ENCODE measurements around the gene STX1A. TPM values are rescaled to one million over a fixed set of nuclear protein-coding genes. Genes with fewer than 3 reads are reported as not detected.
"Not testable (repeated sequence)": the region's sequence is repeated elsewhere in the genome, so short reads cannot be mapped to it uniquely, and the experiment has no call there.

STX1A gene
- total RNA-seq, 2 experiments from 2014 or later: 23.7 to 24.1 TPM

GRCh38 chr7:73688288-73688687, 31.2 kb downstream of the STX1A start:
- H3K4me3 Mint-ChIP-seq: no peak overlapping the region
- peak overlapping the region; percentile 26 for H3K27ac Mint-ChIP-seq
- H3K27me3 Mint-ChIP-seq (ENCODE audit: low read depth): no peaks in the 10 kb centered on the region
- intact Hi-C loops (cut with micrococcal nuclease): loop anchor here (10.0 kb wide), 1 partner anchor 253 kb away; the partner anchor contains the start of gene FZD9
- DNase-seq: no peak
- CTCF ChIA-PET: interaction anchor here (1.7 kb wide), 1 partner anchor 81 kb away, joined by 4 read pairs; no protein-coding TSS in a partner anchor
- peaks cover 32% of the 10 kb centered on the region for H3K4me1 Mint-ChIP-seq (ENCODE audit: low read depth)
- peaks cover 45% of the 10 kb centered on the region for H3K36me3 Mint-ChIP-seq (ENCODE audit: low read depth)
- no peaks in the 10 kb centered on the region for H3K9me3 Mint-ChIP-seq

DNA sequence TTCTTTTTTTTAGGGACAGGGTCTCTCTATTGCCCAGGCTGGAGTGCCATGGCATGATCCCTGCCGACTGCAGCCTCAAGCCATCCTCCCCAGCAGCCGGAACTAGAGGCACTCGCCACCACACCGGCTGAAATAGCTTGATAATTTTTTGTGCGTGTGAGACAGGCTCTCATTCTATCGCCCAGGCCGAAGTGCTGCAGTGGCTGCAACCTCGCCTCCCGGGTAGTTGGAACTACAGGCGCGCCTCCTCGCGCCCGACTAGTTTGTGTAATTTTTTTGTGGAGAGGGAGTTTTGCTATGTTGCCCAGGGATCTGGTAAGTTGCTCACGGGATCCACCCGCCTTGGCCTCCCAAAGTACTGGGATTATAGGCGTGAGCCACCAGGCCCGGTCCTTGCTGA, 34.2 kb downstream of the STX1A start:
- no peak for DNase-seq
- H3K4me3 Mint-ChIP-seq: peak overlapping the region; percentile 59
- H3K27me3 Mint-ChIP-seq (ENCODE audit: low read depth): no peaks in the 10 kb centered on the region
- no peaks in the 10 kb centered on the region for H3K9me3 Mint-ChIP-seq
- intact Hi-C loops (cut with micrococcal nuclease): loop anchor here (10.0 kb wide), 1 partner anchor 251 kb away; the partner anchor contains the start of gene FZD9
- CTCF ChIA-PET: interaction anchor here (1.1 kb wide), 1 partner anchor 41 kb away, joined by 3 read pairs; no protein-coding TSS in a partner anchor
- peaks cover 50% of the 10 kb centered on the region for H3K4me1 Mint-ChIP-seq (ENCODE audit: low read depth)
- H3K36me3 Mint-ChIP-seq (ENCODE audit: low read depth): peaks cover 36% of the 10 kb centered on the region
- H3K27ac Mint-ChIP-seq: no peak overlapping the region

- CTCF ChIA-PET: interaction anchor here (0.6 kb wide), 1 partner anchor 40 kb away, joined by 4 read pairs; no protein-coding TSS in a partner anchor
- Mint-ChIP-seq H3K4me1 (ENCODE audit: low read depth) (peaks cover 53% of the 10 kb centered on the region), H3K9me3 (no peaks in the 10 kb centered on the region), H3K36me3 (ENCODE audit: low read depth) (peaks cover 30% of the 10 kb centered on the region), H3K27ac (peak overlapping the region; percentile 91), H3K27me3 (ENCODE audit: low read depth) (no peaks in the 10 kb centered on the region), H3K4me3 (peak overlapping the region; percentile 98)
- intact Hi-C loops (cut with micrococcal nuclease): loop anchor here (1.0 to 10.0 kb wide), 8 partner anchors 17 to 249 kb away; partner anchors contain the start of genes ABHD11, BAZ1B, FZD9 and STX1A
- DNase-seq: no peak
Measured at GRCh38 chr7:73683788-73684693, 35.4 kb downstream of the STX1A start.

GRCh38 chr7:73683056-73683787, 36.2 kb downstream of the STX1A start, which contains the start of the genes BUD23 and DNAJC30:
Gene BUD23, plus strand, starts transcription at chr7:73683597. Its CDS starts 29 bp downstream, at chr7:73683626.
Gene DNAJC30, minus strand, starts transcription at chr7:73683453. Its CDS starts 30 bp downstream, at chr7:73683423.
- peaks cover 29% of the 10 kb centered on the region for H3K36me3 Mint-ChIP-seq (ENCODE audit: low read depth)
- CTCF ChIA-PET: no interaction called here
- intact Hi-C loops (cut with micrococcal nuclease): loop anchor here (1.0 to 10.0 kb wide), 8 partner anchors 16 to 248 kb away; partner anchors contain the start of genes ABHD11, BAZ1B, FZD9 and STX1A
- peaks cover under 1% of the 10 kb centered on the region for H3K9me3 Mint-ChIP-seq
- H3K4me3 Mint-ChIP-seq: peak within 1 kb of the TSS; percentile 98
- H3K4me1 Mint-ChIP-seq (ENCODE audit: low read depth): peaks cover 46% of the 10 kb centered on the region
- H3K27ac Mint-ChIP-seq: peak within 1 kb of the TSS; percentile 91
- H3K27me3 Mint-ChIP-seq (ENCODE audit: low read depth): no peaks in the 10 kb centered on the region
- peak; percentile 99 for DNase-seq

DNA sequence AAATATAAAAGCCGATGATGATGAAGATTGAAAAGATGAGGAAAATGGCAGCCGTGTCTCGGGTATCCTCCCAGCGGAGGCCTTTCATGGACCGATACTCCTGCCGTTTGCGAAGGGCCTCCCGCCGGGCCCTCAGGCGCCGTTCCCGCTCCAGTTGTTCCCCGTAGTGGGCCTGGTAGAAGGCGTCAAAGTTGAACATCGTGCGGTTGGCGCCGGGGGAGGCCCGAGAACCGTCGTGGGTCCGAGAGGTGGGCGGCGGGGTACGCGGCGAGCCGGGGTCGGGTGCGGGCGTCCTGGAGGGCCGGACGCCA, 36.8 kb downstream of the STX1A start:
- H3K36me3 Mint-ChIP-seq (ENCODE audit: low read depth): peaks cover 33% of the 10 kb centered on the region

GRCh38 chr7:73681031-73681430, 38.4 kb downstream of the STX1A start:
- H3K36me3 Mint-ChIP-seq (ENCODE audit: low read depth): peaks cover 29% of the 10 kb centered on the region
- H3K4me1 Mint-ChIP-seq (ENCODE audit: low read depth): peaks cover 37% of the 10 kb centered on the region
- intact Hi-C loops (cut with micrococcal nuclease): loop anchor here (10.0 kb wide), 1 partner anchor 246 kb away; the partner anchor contains the start of gene FZD9
- no peak for DNase-seq
- H3K27me3 Mint-ChIP-seq (ENCODE audit: low read depth): no peaks in the 10 kb centered on the region
- no peak overlapping the region for H3K27ac Mint-ChIP-seq
- peak overlapping the region; percentile 98 for H3K4me3 Mint-ChIP-seq
- H3K9me3 Mint-ChIP-seq: peaks cover 5% of the 10 kb centered on the region
- CTCF ChIA-PET: interaction anchor here (1.0 kb wide), 1 partner anchor 44 kb away, joined by 5 read pairs; no protein-coding TSS in a partner anchor

More for the DNA sequence above, 36.8 kb downstream of the STX1A start:
- no peak overlapping the region for H3K27ac Mint-ChIP-seq
- DNase-seq: no peak
- no peaks in the 10 kb centered on the region for H3K27me3 Mint-ChIP-seq (ENCODE audit: low read depth)
- CTCF ChIA-PET: no interaction called here
- intact Hi-C loops (cut with micrococcal nuclease): loop anchor here (1.0 to 10.0 kb wide), 8 partner anchors 15 to 248 kb away; partner anchors contain the start of genes ABHD11, BAZ1B, FZD9 and STX1A
- peaks cover 5% of the 10 kb centered on the region for H3K9me3 Mint-ChIP-seq
- peak overlapping the region; percentile 98 for H3K4me3 Mint-ChIP-seq
- peaks cover 45% of the 10 kb centered on the region for H3K4me1 Mint-ChIP-seq (ENCODE audit: low read depth)

DNA sequence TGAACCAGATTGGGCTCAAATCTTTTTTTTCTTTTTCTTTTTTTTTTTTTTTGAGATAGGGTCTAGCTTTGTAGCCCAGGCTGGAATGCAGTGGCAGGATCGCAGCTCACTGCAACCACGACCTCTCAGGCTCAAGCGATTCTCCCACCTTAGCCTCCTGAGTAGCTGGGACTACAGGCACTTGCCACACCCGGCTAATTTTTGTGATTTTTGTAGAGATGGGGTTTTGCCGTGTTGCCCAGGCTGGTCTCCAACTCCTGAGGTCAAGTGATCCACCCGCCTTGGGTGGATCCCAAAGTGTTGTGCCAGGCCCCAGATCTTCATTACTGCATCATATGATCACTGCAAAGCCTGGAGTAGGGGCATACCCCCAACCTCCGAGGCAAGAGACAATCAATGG, 39.0 kb downstream of the STX1A start:
- Mint-ChIP-seq H3K27me3 (ENCODE audit: low read depth) (no peaks in the 10 kb centered on the region), H3K27ac (no peak overlapping the region), H3K36me3 (ENCODE audit: low read depth) (peaks cover 28% of the 10 kb centered on the region), H3K4me3 (peak overlapping the region; percentile 6), H3K9me3 (peaks cover 5% of the 10 kb centered on the region), H3K4me1 (ENCODE audit: low read depth) (peaks cover 36% of the 10 kb centered on the region)
- intact Hi-C loops (cut with micrococcal nuclease): loop anchor here (10.0 kb wide), 1 partner anchor 246 kb away; the partner anchor contains the start of gene FZD9
- DNase-seq: no peak
- CTCF ChIA-PET: no interaction called here

DNA sequence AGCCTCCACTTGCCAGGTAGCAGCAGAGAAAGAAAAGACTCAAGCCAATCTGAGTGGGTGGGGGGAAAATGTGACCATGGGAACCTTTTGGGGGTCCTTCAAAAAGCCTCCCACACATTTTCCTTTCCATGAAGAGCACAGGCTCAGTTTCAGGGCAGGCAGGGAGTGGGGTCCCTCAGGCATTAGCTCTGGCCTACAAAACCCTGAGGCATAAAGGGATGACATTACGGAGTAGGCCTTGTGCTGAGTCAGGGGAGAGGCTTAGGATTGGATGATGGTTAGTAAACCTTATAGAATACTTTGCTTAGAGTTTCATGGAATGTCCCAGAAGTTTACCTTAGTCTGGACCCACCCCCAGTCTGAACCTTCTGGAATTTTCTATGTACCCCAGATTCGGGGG, 39.8 kb downstream of the STX1A start:
- Mint-ChIP-seq H3K36me3 (ENCODE audit: low read depth) (peaks cover 28% of the 10 kb centered on the region), H3K27me3 (ENCODE audit: low read depth) (no peaks in the 10 kb centered on the region), H3K4me1 (ENCODE audit: low read depth) (peaks cover 31% of the 10 kb centered on the region), H3K27ac (no peak overlapping the region), H3K9me3 (peaks cover 5% of the 10 kb centered on the region), H3K4me3 (no peak overlapping the region)
- CTCF ChIA-PET: no interaction called here
- no peak for DNase-seq
- intact Hi-C loops (cut with micrococcal nuclease): loop anchor here (10.0 kb wide), 1 partner anchor 245 kb away; the partner anchor contains the start of gene FZD9

- Mint-ChIP-seq H3K36me3 (ENCODE audit: low read depth) (peaks cover 26% of the 10 kb centered on the region), H3K27me3 (ENCODE audit: low read depth) (no peaks in the 10 kb centered on the region), H3K9me3 (peaks cover 5% of the 10 kb centered on the region), H3K4me3 (no peak overlapping the region), H3K27ac (no peak overlapping the region), H3K4me1 (ENCODE audit: low read depth) (peaks cover 29% of the 10 kb centered on the region)
- DNase-seq: no peak
- intact Hi-C loops (cut with micrococcal nuclease): no loop called here
- CTCF ChIA-PET: interaction anchor here (0.5 kb wide), 1 partner anchor 106 kb away, joined by 3 read pairs; no protein-coding TSS in a partner anchor
Measured at GRCh38 chr7:73678862-73679261, 40.6 kb downstream of the STX1A start.

GRCh38 chr7:73676062-73676461, 43.4 kb downstream of the STX1A start:
- peaks cover 21% of the 10 kb centered on the region for H3K36me3 Mint-ChIP-seq (ENCODE audit: low read depth)
- intact Hi-C loops (cut with micrococcal nuclease); H3K4me3 Mint-ChIP-seq; H3K27ac Mint-ChIP-seq; H3K9me3 Mint-ChIP-seq; H3K27me3 Mint-ChIP-seq (ENCODE audit: low read depth); DNase-seq: not testable (repeated sequence)
- CTCF ChIA-PET: interaction anchor here (1.3 kb wide), 1 partner anchor 25 kb away, joined by 4 read pairs; no protein-coding TSS in a partner anchor
- peaks cover 13% of the 10 kb centered on the region for H3K4me1 Mint-ChIP-seq (ENCODE audit: low read depth)

DNA sequence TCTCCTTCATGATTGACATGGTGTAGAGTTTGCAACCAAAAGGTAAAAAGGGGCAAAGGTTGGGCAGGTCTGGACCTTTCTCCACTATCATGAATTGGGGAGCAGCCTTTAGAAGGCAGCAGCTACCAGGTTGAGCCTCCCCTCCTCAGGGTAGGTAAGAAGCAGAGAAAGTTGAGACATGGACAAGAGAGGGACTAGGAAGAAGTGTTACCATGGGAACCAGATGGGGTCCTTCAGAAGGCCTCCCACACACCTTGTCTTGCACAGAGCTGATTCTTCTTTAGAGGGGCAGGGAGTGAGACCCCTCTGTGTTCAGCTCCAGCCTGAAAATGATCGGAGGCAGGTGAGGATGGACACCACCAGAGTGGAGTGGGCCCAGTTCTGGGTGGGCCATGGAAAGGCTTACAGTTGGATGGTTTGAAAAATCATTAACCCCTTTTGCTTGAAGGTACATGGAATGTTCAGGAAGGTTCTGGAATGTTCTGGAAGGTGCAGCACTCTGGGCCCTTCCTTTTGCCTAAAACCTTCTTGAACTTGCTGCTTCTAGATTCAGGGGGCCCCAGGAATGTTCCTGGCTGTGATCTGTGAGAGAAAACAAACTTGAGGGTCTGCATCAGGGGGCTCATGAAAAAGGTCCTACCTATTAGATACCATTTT, 44.9 kb downstream of the STX1A start:
- Mint-ChIP-seq H3K36me3 (ENCODE audit: low read depth) (peaks cover 18% of the 10 kb centered on the region), H3K9me3 (peaks cover 5% of the 10 kb centered on the region), H3K4me3 (no peak overlapping the region), H3K27me3 (ENCODE audit: low read depth) (peaks cover 7% of the 10 kb centered on the region), H3K4me1 (ENCODE audit: low read depth) (peaks cover 3% of the 10 kb centered on the region), H3K27ac (no peak overlapping the region)
- DNase-seq: no peak
- CTCF ChIA-PET: interaction anchor here (1.3 kb wide), 1 partner anchor 26 kb away, joined by 4 read pairs; no protein-coding TSS in a partner anchor
- intact Hi-C loops (cut with micrococcal nuclease): no loop called here

Data from activated naive CD4-positive, alpha-beta T cell treated with anti-CD3 and anti-CD28 coated beads for 36 hours (primary cell).